GM12878 (cell line): ENCODE measurements around the gene SLC25A26. TPM values are rescaled to one million over a fixed set of nuclear protein-coding genes. Genes with fewer than 3 reads are reported as not detected.

ENCODE experiments used
- ATAC-seq: fragments of 200-7000 bp; cut with Tn5 transposase; 3 replicates; pipeline ENCODE4 v1.9.1; 2020; ENCODE audit warnings: mild to moderate bottlenecking, moderate library complexity
- BruUV-seq: library from RNA; stranded (reverse); fragments of 400-500 nt; replicated peaks from 2 replicates; lab custom pipeline; 2021; lab: Mats Ljungman, UMichigan
- CTCF ChIA-PET: fragments of 300-600 bp; sonication (Branson Sonifier 250); formaldehyde crosslinking; extraction: SDS; loops from one replicate; lab custom pipeline; 2021; ENCODE audit warnings: inconsistent platforms; lab: Yijun Ruan, JAX
- POLR2A ChIA-PET: fragments of 350-600 bp; formaldehyde crosslinking; extraction: SDS; loops from one replicate; lab custom pipeline; 2021; ENCODE audit warnings: inconsistent platforms; lab: Charles Lee
- RAD21 ChIA-PET: fragments of 300-600 bp; sonication (Branson Sonifier 250); formaldehyde crosslinking; loops from one replicate; lab custom pipeline; 2023; ENCODE audit warnings: antibody characterized with exemption; ENCODE audit not compliant: unreplicated experiment; lab: Charles Lee
- SMC1A ChIA-PET: fragments of 300-600 bp; sonication (Branson Sonifier 250); formaldehyde crosslinking; loops from one replicate; lab custom pipeline; 2023; ENCODE audit not compliant: unreplicated experiment, uncharacterized antibody; lab: Charles Lee
- DNase-seq: peaks from one replicate; pipeline ENCODE4 v3.0.0-alpha.2; 2011; ENCODE audit warnings: low read depth, low spot score
- FAIRE-seq: peaks from 3 replicates; lab custom pipeline; 2011; peaks lifted over from hg19 to GRCh38; lab: Jason Lieb, UNC
- H2AFZ ChIP-seq: 2 replicates; pipeline ENCODE4 v1.6.0; 2011; ENCODE audit warnings: low read depth, low read length, control low read depth; ENCODE audit not compliant: control insufficient read depth
- H3K27ac ChIP-seq: 2 replicates; pipeline ENCODE4 v1.5.1; 2011; ENCODE audit warnings: control low read depth; ENCODE audit not compliant: control insufficient read depth, insufficient read depth
- H3K27me3 ChIP-seq, 2 experiments: replicated peaks in 1 of 2; 2 replicates each; pipeline versions ENCODE4 v1.6.0 to v1.6.1; 2011; ENCODE audit warnings: low read length in 1 of 2; ENCODE audit not compliant: control insufficient read depth in 2 of 2, insufficient read depth in 2 of 2
- H3K36me3 ChIP-seq, 2 experiments: 2 replicates each; pipeline ENCODE4 v1.5.1; 2011; ENCODE audit warnings: low read length in 1 of 2; ENCODE audit not compliant: control insufficient read depth in 2 of 2, insufficient read depth in 2 of 2
- H3K4me1 ChIP-seq: 2 replicates; pipeline ENCODE4 v1.6.1; 2011; ENCODE audit warnings: mild to moderate bottlenecking, low read length, moderate library complexity, mixed read lengths; ENCODE audit not compliant: control insufficient read depth, insufficient read depth
- H3K4me2 ChIP-seq: 2 replicates; pipeline ENCODE4 v1.6.0; 2011; ENCODE audit warnings: control low read depth; ENCODE audit not compliant: control insufficient read depth, insufficient read depth
- H3K4me3 ChIP-seq: fragments of 200-600 bp; sonication (generic); 2 replicates; pipeline ENCODE4 v1.5.1; 2016
- H3K79me2 ChIP-seq: 2 replicates; pipeline ENCODE4 v1.6.0; 2011; ENCODE audit warnings: low read length; ENCODE audit not compliant: control insufficient read depth, insufficient read depth
- H3K9ac ChIP-seq: 2 replicates; pipeline ENCODE4 v1.8.0; 2011; ENCODE audit warnings: low read length, control low read depth, mixed read lengths; ENCODE audit not compliant: control insufficient read depth, insufficient read depth
- H3K9me3 ChIP-seq: replicated peaks from 3 replicates; pipeline ENCODE4 v1.5.1; 2011; ENCODE audit warnings: mild to moderate bottlenecking, low read length; ENCODE audit not compliant: control insufficient read depth, insufficient read depth
- H4K20me1 ChIP-seq: 2 replicates; pipeline ENCODE4 v1.6.0; 2011; ENCODE audit not compliant: control insufficient read depth, insufficient read depth
- BMI1 ChIP-seq: fragments of 450-650 bp; IDR thresholded peaks from 2 replicates; pipeline ENCODE4 v1.6.1; 2016; ENCODE audit warnings: mild to moderate bottlenecking, moderate library complexity, borderline replicate concordance
- CREB1 ChIP-seq: IDR thresholded peaks from 2 replicates; pipeline ENCODE4 v1.6.1; 2012; ENCODE audit warnings: low read depth, mild to moderate bottlenecking, inconsistent platforms
- EP300 ChIP-seq, 2 experiments: fragments of 150-350 bp in 1 of 2; IDR thresholded peaks; 2 replicates each; pipeline ENCODE4 v1.6.1; 2011 to 2012; ENCODE audit warnings: low read depth in 2 of 2, low read length in 2 of 2, borderline replicate concordance in 1 of 2, improper control_type of control experiment in 1 of 2, inconsistent platforms in 1 of 2; ENCODE audit not compliant: control insufficient read depth in 1 of 2
- HDAC2 ChIP-seq: fragments of 200-600 bp; sonication (generic); IDR thresholded peaks from 2 replicates; pipeline ENCODE4 v1.6.1; 2017
- IKZF1 ChIP-seq: fragments of 450-650 bp; conservative IDR thresholded peaks from 2 replicates; pipeline ENCODE4 v1.6.1; 2017; ENCODE audit warnings: antibody characterized with exemption, mild to moderate bottlenecking
- IRF4 ChIP-seq: IDR thresholded peaks from 2 replicates; pipeline ENCODE4 v1.6.1; 2011; ENCODE audit warnings: low read depth, low read length
- NFYA ChIP-seq: IDR thresholded peaks from 2 replicates; pipeline ENCODE4 v1.6.1; 2011; ENCODE audit warnings: low read depth, mild to moderate bottlenecking, low read length, improper control_type of control experiment, borderline replicate concordance
- POLR2AphosphoS5 ChIP-seq: IDR thresholded peaks from 2 replicates; pipeline ENCODE4 v1.6.1; 2011; ENCODE audit warnings: mild to moderate bottlenecking, low read length, inconsistent platforms
- POU2F2 ChIP-seq: IDR thresholded peaks from 3 replicates; pipeline ENCODE4 v1.6.1; 2011; ENCODE audit warnings: low read depth, mild to moderate bottlenecking, low read length, borderline replicate concordance
- REST ChIP-seq: IDR thresholded peaks from 2 replicates; pipeline ENCODE4 v1.6.1; 2012; ENCODE audit warnings: mild to moderate bottlenecking, low read depth, low read length
- RUNX3 ChIP-seq: IDR thresholded peaks from 2 replicates; pipeline ENCODE4 v1.6.1; 2012; ENCODE audit warnings: low read length, inconsistent platforms
- SIN3A ChIP-seq: IDR thresholded peaks from 2 replicates; pipeline ENCODE4 v1.6.1; 2012; ENCODE audit warnings: low read depth, low read length, improper control_type of control experiment
- ZNF24 ChIP-seq: fragments of 450-650 bp; IDR thresholded peaks from 2 replicates; pipeline ENCODE4 v1.6.1; 2017; ENCODE audit warnings: antibody characterized with exemption, mild to moderate bottlenecking
- WGBS: methylation state at CpG from one replicate; pipeline ENCODE4 v1.1.6; 2016; ENCODE audit warnings: low lambda C conversion rate; ENCODE audit not compliant: insufficient replicate concordance, insufficient coverage; ENCODE audit errors: missing lambda C conversion rate; 5-methylcytosine and 5-hydroxymethylcytosine counted together
- in situ Hi-C: fragments of 300-500 bp; cut with MboI; formaldehyde crosslinking; loops from 9 replicates; pipeline ENCODE4 v1.14.3; 2018; ENCODE audit warnings: mixed read lengths
- intact Hi-C: fragments of 100-400 bp; cut with micrococcal nuclease; formaldehyde crosslinking; loops from one replicate; pipeline ENCODE4 v1.14.2; 2022; ENCODE audit not compliant: unreplicated experiment
- polyA plus RNA-seq, 11 experiments: library from polyadenylated mRNA; depleted of rRNA in 4 of 11; unstranded in 6 of 11; stranded (reverse) in 5 of 11; fragments of >200 nt; fragmentation: Nextera tagmentation in 4 of 11; fragmentation: Illumina TruSeq in 1 of 11; extraction: Ambion mirVana in 4 of 11; extraction: Trizol in 1 of 11; gene quantifications; 1 replicate in 1 of 11; 2 replicates in 10 of 11; pipeline versions ENCODE4 v1.2.1 to v1.2.3, GENCODE V29; 2011 to 2016; ENCODE audit warnings: inconsistent platforms in 2 of 11, missing spikeins in 2 of 11, low read depth in 1 of 11
- total RNA-seq, 4 experiments: library from RNA; depleted of rRNA in 3 of 4; stranded (reverse); fragments of >200 nt in 3 of 4; fragmentation: Illumina TruSeq in 1 of 4; extraction: Trizol in 1 of 4; gene quantifications; 2 replicates each; pipeline versions ENCODE4 v1.2.1 to v1.2.3, GENCODE V29; 2013 to 2021

Gene SLC25A26
- total and polyA plus RNA-seq, 10 of the 15 experiments (the other 5 are each of a cell fraction or from before 2014, with no cell fraction given) = 14.6 to 49.7 (median 24.9) TPM

- Histone ChIP-seq H3K36me3 (no peaks in the 10 kb centered on the region), H3K79me2 (no peaks in the 10 kb centered on the region), H3K9me3 (no peaks in the 10 kb centered on the region), H3K4me1 (peaks cover 7% of the 10 kb centered on the region), H3K27ac (no peak overlapping the region), H3K27me3 (no peaks in the 10 kb centered on the region), H4K20me1 (no peaks in the 10 kb centered on the region), H2AFZ (no peak overlapping the region), H3K4me2 (0 out of 2 replicates have a peak overlapping the region, but pooled peaks have one; percentile 9), H3K9ac (no peak overlapping the region), H3K4me3 (no peak overlapping the region)
- ATAC-seq (peak; percentile 89), FAIRE-seq (peak; percentile 72), DNase-seq (no peak)
- ChIA-PET CTCF (interaction anchor here (0.6 to 3.4 kb wide), 9 partner anchors 9 to 112 kb away, joined by 3 to 18 read pairs (median 3); no protein-coding TSS in a partner anchor), RAD21 (interaction anchor here (1.0 to 1.9 kb wide), 4 partner anchors 10 to 460 kb away, joined by 3 to 4 read pairs (median 3); no protein-coding TSS in a partner anchor), SMC1A (interaction anchor here (1.0 to 2.9 kb wide), 8 partner anchors 9 to 101 kb away, joined by 3 to 16 read pairs (median 4); no protein-coding TSS in a partner anchor), POLR2A (no interaction called here)
- BruUV-seq = no TSS peak
- in situ Hi-C loops (no loop called here), intact Hi-C loops (no loop called here)
- 57% methylated on average over 3 of the region's 3 CpGs for WGBS
- TF ChIP-seq SIN3A = no peak
- peak; percentile 68 for TF ChIP-seq RUNX3
- peak; percentile 91 for TF ChIP-seq ZNF24
- no peak for TF ChIP-seq IRF4
Observed at GRCh38 chr3:66355394-66355793, 134.6 kb downstream of the SLC25A26 start.

- ATAC-seq = no peak
- intact Hi-C loops = no loop called here
- ChIA-PET CTCF (interaction anchor here (0.8 to 3.4 kb wide), 8 partner anchors 8 to 79 kb away, joined by 3 to 18 read pairs (median 4); no protein-coding TSS in a partner anchor), SMC1A (interaction anchor here (1.0 to 2.9 kb wide), 6 partner anchors 11 to 102 kb away, joined by 3 to 16 read pairs (median 4); no protein-coding TSS in a partner anchor), POLR2A (interaction anchor here (0.6 kb wide), 1 partner anchor 371 kb away, joined by 4 read pairs; no protein-coding TSS in a partner anchor), RAD21 (interaction anchor here (1.0 to 1.9 kb wide), 4 partner anchors 10 to 460 kb away, joined by 3 to 4 read pairs (median 3); no protein-coding TSS in a partner anchor)
- no peak overlapping the region for H2AFZ ChIP-seq
- H4K20me1 ChIP-seq = no peaks in the 10 kb centered on the region
- no peak overlapping the region for H3K4me3 ChIP-seq
- H3K4me2 ChIP-seq = no peak overlapping the region
- FAIRE-seq = no peak
- H3K36me3 ChIP-seq = no peaks in the 10 kb centered on the region
- no peaks in the 10 kb centered on the region for H3K79me2 ChIP-seq
- no peaks in the 10 kb centered on the region for H3K9me3 ChIP-seq
- peaks cover 7% of the 10 kb centered on the region for H3K4me1 ChIP-seq
- no TSS peak for BruUV-seq
- WGBS = 92% methylated on average over 1 of the region's 1 CpG
- in situ Hi-C loops = no loop called here
- H3K27ac ChIP-seq = no peak overlapping the region
- H3K9ac ChIP-seq = no peak overlapping the region
- no peak for DNase-seq
- H3K27me3 ChIP-seq = no peaks in the 10 kb centered on the region
- TF ChIP-seq POU2F2 (no peak), BMI1 (no peak), RUNX3 (no peak), CREB1 (no peak), POLR2AphosphoS5 (no peak), REST (no peak), IKZF1 (no peak), HDAC2 (no peak), EP300 (IDR thresholded peaks at IDR 0.05; ENCODE audit: borderline replicate concordance in 1 of 2, control insufficient read depth in 1 of 2, low read depth in 2 of 2, low read length in 2 of 2) (no peak), NFYA (no peak)
Observed at GRCh38 chr3:66355997-66356396, 135.2 kb downstream of the SLC25A26 start.
